Prostate gland (tissue), 2 donors: ENCODE results near the gene STK4. TPM values are rescaled to one million over a fixed set of nuclear protein-coding genes. Genes with fewer than 3 reads are reported as not detected.

Experiments used
- DNase-seq: peaks from one replicate; pipeline ENCODE4 v3.0.0-alpha.2; 2019; ENCODE audit warnings: low spot score
- H3K27ac ChIP-seq, 2 donors: fragments of 200-600 bp; sonication (generic); 2 replicates each; pipeline ENCODE4 v1.5.1; 2017 to 2019
- H3K27me3 ChIP-seq: fragments of 200-600 bp; sonication (generic); replicated peaks from 2 replicates; pipeline ENCODE4 v1.5.1; 2019; ENCODE audit not compliant: insufficient read depth
- H3K36me3 ChIP-seq, 2 donors: fragments of 200-600 bp; sonication (generic); 1 replicate in 1 of 2; 2 replicates in 1 of 2; pipeline versions ENCODE4 v1.5.1 to v1.8.1; 2017 to 2019
- H3K4me1 ChIP-seq: fragments of 200-600 bp; sonication (generic); replicated peaks from 2 replicates; pipeline ENCODE4 v1.5.1; 2019
- H3K4me3 ChIP-seq, 2 donors: fragments of 200-600 bp; sonication (generic); 2 replicates each; pipeline ENCODE4 v1.5.1; 2017 to 2019
- H3K9me3 ChIP-seq: fragments of 200-600 bp; sonication (generic); 2 replicates; pipeline ENCODE4 v1.5.1; 2017
- POLR2A ChIP-seq: fragments of 450-650 bp; IDR thresholded peaks from one replicate; pipeline ENCODE4 v1.6.1; 2016; ENCODE audit warnings: antibody characterized with exemption, mild to moderate bottlenecking
- POLR2AphosphoS5 ChIP-seq: sonication (generic); formaldehyde crosslinking; IDR thresholded peaks from one replicate; pipeline ENCODE4 v1.6.1; 2017; ENCODE audit warnings: antibody characterized with exemption
- WGBS: methylation state at CpG from one replicate; pipeline ENCODE4 v1.1.5; 2018; 5-methylcytosine and 5-hydroxymethylcytosine counted together
- intact Hi-C: fragments of 100-400 bp; cut with DNase I; formaldehyde crosslinking; loops from one replicate; pipeline ENCODE4 v1.14.2; 2022
- total RNA-seq, 2 donors: library from RNA; depleted of rRNA; stranded (reverse); fragments of >200 nt; gene quantifications; one replicate each; pipeline ENCODE4 v1.1.0, GENCODE V29; 2016
- TF ChIP-seq, protein P1 (sequence below), 4 experiments: fragments of 200-600 bp in 2 of 4; fragments of 450-650 bp in 2 of 4; sonication (generic) in 2 of 4; IDR thresholded peaks; 1 replicate in 3 of 4; 2 replicates in 1 of 4; pipeline ENCODE4 v1.5.1; 2016 to 2019; ENCODE audit warnings: antibody characterized with exemption in 4 of 4, mild to moderate bottlenecking in 2 of 4, moderate library complexity in 2 of 4

Gene STK4
- total RNA-seq, 2 donors from 2014 or later: 14.4 to 35.1 TPM

DNA sequence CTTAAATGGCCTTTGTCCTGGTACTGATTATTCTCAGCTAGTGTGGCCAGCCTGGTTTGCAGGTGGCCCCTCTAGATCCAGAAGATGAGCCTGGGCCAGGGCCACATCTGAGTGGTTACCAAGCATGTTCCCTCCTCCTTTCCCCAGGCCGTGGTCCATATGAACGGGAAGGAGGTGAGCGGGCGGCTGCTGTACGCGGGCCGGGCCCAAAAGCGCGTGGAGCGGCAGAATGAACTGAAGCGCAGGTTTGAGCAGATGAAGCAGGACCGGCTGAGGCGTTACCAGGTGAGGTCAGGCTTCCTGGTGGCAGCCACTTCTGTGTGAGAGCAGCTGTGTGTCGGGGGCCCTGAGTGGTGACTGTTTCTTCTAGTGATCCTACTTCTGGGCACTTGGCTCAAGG lies 44.9 kb upstream of the STK4 start:
- DNase-seq: no peak
- H3K36me3 ChIP-seq: no peaks in the 10 kb centered on the region
- TF ChIP-seq POLR2A (no peak), POLR2AphosphoS5 (no peak)
- TF ChIP-seq, protein P1, sequence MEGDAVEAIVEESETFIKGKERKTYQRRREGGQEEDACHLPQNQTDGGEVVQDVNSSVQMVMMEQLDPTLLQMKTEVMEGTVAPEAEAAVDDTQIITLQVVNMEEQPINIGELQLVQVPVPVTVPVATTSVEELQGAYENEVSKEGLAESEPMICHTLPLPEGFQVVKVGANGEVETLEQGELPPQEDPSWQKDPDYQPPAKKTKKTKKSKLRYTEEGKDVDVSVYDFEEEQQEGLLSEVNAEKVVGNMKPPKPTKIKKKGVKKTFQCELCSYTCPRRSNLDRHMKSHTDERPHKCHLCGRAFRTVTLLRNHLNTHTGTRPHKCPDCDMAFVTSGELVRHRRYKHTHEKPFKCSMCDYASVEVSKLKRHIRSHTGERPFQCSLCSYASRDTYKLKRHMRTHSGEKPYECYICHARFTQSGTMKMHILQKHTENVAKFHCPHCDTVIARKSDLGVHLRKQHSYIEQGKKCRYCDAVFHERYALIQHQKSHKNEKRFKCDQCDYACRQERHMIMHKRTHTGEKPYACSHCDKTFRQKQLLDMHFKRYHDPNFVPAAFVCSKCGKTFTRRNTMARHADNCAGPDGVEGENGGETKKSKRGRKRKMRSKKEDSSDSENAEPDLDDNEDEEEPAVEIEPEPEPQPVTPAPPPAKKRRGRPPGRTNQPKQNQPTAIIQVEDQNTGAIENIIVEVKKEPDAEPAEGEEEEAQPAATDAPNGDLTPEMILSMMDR (IDR thresholded peaks at IDR 0.05): no peak
- H3K27me3 ChIP-seq: no peaks in the 10 kb centered on the region
- no peaks in the 10 kb centered on the region for H3K4me1 ChIP-seq
- no peak overlapping the region for H3K27ac ChIP-seq
- no peak overlapping the region for H3K4me3 ChIP-seq
- intact Hi-C loops: no loop called here
- no peaks in the 10 kb centered on the region for H3K9me3 ChIP-seq
- WGBS: 96% methylated on average over 14 of the region's 14 CpGs

DNA sequence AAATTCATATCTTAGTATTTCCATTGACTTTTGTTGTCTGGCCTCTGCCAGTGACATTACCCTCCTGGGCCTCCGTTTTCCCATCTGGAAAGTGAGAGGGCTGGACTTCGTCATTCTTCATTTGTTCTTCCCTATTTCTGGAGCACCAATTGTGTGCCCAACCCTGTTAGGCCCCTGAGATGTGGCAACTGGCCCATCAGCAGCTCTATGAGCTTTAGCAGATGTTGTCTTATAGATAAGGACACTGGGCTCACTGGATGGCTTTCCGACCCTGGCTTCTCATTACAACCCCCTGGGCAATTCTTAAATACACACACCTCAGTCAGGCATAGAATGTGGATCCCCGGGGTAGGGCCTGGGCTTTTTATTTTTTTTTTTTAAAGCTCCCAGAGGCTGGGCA lies 41.8 kb upstream of the STK4 start:
- 67% methylated on average over 4 of the region's 4 CpGs for WGBS

DNA sequence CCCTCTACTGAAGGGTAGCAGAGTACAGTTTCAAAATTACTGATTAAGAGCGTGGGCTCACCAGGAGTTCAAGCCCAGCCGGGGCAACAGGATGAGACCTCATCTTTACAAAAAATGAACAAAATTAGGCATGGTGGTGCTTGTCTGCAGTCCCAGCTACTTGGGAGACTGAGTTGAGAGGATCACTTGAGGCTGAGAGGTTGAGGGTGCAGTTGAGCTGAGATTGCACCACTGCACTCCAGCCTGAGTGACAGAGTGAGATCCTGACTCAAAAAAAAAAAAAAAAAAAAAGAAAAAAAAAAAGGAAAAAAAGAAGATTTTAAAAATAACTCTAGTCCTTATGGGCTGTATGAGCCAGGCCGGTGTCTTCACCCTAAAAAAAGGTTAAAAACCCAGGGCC lies 37.7 kb upstream of the STK4 start:
- no peaks in the 10 kb centered on the region for H3K36me3 ChIP-seq
- H3K27ac ChIP-seq: no peak overlapping the region
- H3K9me3 ChIP-seq: no peaks in the 10 kb centered on the region
- intact Hi-C loops: no loop called here
- H3K4me3 ChIP-seq: no peak overlapping the region
- no peaks in the 10 kb centered on the region for H3K27me3 ChIP-seq
- WGBS: 86% methylated on average over 3 of the region's 3 CpGs
- no peaks in the 10 kb centered on the region for H3K4me1 ChIP-seq
- TF ChIP-seq POLR2A (no peak), POLR2AphosphoS5 (no peak)
- TF ChIP-seq, protein P1 (IDR thresholded peaks at IDR 0.05): no peak
- no peak for DNase-seq

More for the DNA sequence above, 41.8 kb upstream of the STK4 start:
- intact Hi-C loops: no loop called here
- no peak overlapping the region for H3K4me3 ChIP-seq
- TF ChIP-seq POLR2A: no peak
- TF ChIP-seq POLR2AphosphoS5: no peak
- TF ChIP-seq, protein P1 (IDR thresholded peaks at IDR 0.05): no peak
- H3K9me3 ChIP-seq: no peaks in the 10 kb centered on the region
- H3K36me3 ChIP-seq: no peaks in the 10 kb centered on the region
- H3K27ac ChIP-seq: no peak overlapping the region
- DNase-seq: no peak
- no peaks in the 10 kb centered on the region for H3K4me1 ChIP-seq
- H3K27me3 ChIP-seq: no peaks in the 10 kb centered on the region

DNA sequence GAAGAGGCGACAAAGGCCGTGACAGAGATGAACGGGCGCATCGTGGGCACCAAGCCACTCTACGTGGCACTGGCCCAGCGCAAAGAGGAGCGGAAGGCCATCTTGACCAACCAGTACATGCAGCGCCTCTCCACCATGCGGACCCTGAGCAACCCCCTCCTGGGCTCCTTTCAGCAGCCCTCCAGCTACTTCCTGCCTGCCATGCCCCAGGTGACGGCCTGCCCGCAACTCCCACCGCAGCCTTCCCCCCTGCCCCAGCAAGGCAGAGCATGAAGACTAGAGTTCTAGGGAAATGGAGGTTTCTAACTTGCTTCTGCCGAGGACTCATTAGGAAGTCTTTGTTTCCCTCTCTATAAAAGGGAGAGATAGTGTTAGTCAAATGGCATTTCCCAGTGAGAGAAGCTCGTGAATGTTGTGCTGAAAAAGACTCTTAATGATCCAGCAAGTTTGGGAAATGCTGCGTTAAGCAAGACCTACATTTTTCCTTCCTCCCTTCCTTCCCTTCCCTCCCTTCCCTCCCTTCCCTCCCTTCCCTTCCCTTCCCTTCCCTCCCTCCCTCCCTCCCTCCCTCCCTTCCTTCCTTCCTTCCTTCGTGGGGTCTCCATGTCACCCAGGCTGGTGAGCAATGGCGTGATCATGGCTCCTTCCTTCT lies 35.7 kb upstream of the STK4 start:
- 92% methylated on average over 16 of the region's 18 CpGs for WGBS
- TF ChIP-seq POLR2AphosphoS5 (no peak), POLR2A (no peak)
- TF ChIP-seq, protein P1 (IDR thresholded peaks at IDR 0.05): no peak
- DNase-seq: no peak
- intact Hi-C loops: no loop called here
- Histone ChIP-seq H3K36me3 (no peaks in the 10 kb centered on the region), H3K27me3 (no peaks in the 10 kb centered on the region), H3K9me3 (no peaks in the 10 kb centered on the region), H3K27ac (no peak overlapping the region), H3K4me1 (no peaks in the 10 kb centered on the region), H3K4me3 (no peak overlapping the region)

DNA sequence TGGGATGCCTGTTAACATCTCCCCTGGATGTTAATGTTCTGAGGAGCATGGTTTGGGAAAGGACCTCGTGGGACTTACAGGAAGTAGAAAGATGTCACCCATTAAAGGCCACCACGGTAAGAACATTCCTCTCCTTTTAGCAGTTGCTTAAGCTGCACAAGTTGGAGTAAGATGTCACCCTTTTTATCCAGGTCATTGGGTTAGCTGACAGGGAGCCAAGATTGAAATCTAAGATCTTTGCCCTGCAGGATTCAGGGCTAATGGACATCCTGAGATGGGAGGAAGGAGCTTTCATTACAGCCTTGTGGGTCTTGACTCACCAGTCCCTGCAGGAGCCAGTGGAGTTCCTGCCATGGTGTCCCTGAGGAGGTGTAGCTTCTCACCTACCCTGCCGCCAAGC lies 34.4 kb upstream of the STK4 start:
- Histone ChIP-seq H3K4me1 (no peaks in the 10 kb centered on the region), H3K27ac (no peak overlapping the region)
- intact Hi-C loops: no loop called here

More for the DNA sequence above, 34.4 kb upstream of the STK4 start:
- no peak for DNase-seq
- no peak for TF ChIP-seq POLR2A
- no peak for TF ChIP-seq POLR2AphosphoS5
- TF ChIP-seq, protein P1 (IDR thresholded peaks at IDR 0.05): no peak
- Histone ChIP-seq H3K9me3 (no peaks in the 10 kb centered on the region), H3K27me3 (no peaks in the 10 kb centered on the region), H3K4me3 (no peak overlapping the region), H3K36me3 (no peaks in the 10 kb centered on the region)
- WGBS: 93% methylated on average over 3 of the region's 3 CpGs
